SU-DHL-6 (cell line): ENCODE measurements around the gene EML4.

ENCODE experiments used
- CTCF ChIP-seq: fragments of 200-600 bp; sonication (generic); IDR thresholded peaks from one replicate; pipeline ENCODE4 v1.5.1; 2017; ENCODE audit warnings: antibody characterized with exemption, mild to moderate bottlenecking, low read length, moderate library complexity; ENCODE audit not compliant: insufficient read depth, poor library complexity, severe bottlenecking
- EZH2phosphoT487 ChIP-seq: fragments of 200-600 bp; sonication (generic), shearing (Covaris generic); conservative IDR thresholded peaks from 2 replicates; pipeline ENCODE4 v1.6.1; 2018; ENCODE audit warnings: mild to moderate bottlenecking, antibody characterized with exemption, low read length, moderate library complexity, mixed read lengths

DNA sequence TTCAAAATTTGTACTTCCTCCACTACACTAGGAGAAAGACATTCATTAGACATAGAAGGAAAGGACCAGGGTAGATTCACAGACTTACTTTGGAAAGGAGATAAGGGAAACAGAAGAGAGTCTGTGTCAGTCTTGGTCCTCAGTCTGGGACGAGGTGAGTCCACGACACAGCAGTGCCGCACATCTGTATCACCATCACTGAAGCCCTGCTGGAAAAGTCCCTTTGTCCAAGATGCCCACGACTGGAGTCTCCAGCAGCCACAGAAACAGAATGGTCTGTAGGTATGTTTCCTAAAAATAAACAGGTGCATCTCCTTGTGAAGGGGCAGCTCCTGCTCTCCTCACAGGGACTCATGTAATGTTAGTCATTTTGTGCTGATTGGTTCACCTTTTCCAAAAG is 164.4 kb downstream of the EML4 start:
- no peak for TF ChIP-seq EZH2phosphoT487
- TF ChIP-seq CTCF: no peak
